ENCODE results near the gene SPON1.
"Not testable (repeated sequence)": the region's sequence is repeated elsewhere in the genome, so short reads cannot be mapped to it uniquely, and the experiment has no call there.

DNA sequence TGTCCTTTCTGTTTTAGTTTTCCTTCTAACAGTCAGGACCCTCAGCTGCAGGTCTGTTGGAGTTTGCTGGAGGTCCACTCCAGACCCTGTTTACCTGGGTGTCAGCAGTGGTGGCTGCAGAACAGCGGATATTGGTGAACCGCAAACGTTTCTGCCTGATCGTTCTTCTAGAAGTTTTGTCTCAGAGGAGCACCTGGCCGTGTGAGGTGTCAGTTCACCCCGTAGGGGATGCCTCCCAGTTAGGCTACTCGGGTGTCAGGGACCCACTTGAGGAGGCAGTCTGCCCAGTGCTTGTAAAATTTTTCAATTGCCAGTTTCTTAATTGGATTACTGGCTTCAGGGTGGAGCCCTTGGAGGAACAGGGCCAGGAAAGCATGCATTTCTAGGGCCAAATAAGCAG lies 211.2 kb downstream of the SPON1 start:
- TF ChIP-seq, protein P1, sequence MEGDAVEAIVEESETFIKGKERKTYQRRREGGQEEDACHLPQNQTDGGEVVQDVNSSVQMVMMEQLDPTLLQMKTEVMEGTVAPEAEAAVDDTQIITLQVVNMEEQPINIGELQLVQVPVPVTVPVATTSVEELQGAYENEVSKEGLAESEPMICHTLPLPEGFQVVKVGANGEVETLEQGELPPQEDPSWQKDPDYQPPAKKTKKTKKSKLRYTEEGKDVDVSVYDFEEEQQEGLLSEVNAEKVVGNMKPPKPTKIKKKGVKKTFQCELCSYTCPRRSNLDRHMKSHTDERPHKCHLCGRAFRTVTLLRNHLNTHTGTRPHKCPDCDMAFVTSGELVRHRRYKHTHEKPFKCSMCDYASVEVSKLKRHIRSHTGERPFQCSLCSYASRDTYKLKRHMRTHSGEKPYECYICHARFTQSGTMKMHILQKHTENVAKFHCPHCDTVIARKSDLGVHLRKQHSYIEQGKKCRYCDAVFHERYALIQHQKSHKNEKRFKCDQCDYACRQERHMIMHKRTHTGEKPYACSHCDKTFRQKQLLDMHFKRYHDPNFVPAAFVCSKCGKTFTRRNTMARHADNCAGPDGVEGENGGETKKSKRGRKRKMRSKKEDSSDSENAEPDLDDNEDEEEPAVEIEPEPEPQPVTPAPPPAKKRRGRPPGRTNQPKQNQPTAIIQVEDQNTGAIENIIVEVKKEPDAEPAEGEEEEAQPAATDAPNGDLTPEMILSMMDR (IDR thresholded peaks at IDR 0.05): not testable (repeated sequence)
- TF ChIP-seq POLR2A (IDR thresholded peaks at IDR 0.05): not testable (repeated sequence)
